Measurements from ENCODE around the gene WDR45B. TPM values are rescaled to one million over a fixed set of nuclear protein-coding genes. Genes with fewer than 3 reads are reported as not detected.

WDR45B gene
- total RNA-seq, 2 experiments from 2014 or later: 127 to 132 TPM

- Mint-ChIP-seq H3K4me1 (ENCODE audit: low read depth) (no peaks in the 10 kb centered on the region), H3K27ac (no peak overlapping the region), H3K4me3 (no peak overlapping the region), H3K9me3 (peaks cover 11% of the 10 kb centered on the region), H3K36me3 (ENCODE audit: low read depth) (peaks cover 4% of the 10 kb centered on the region), H3K27me3 (no peaks in the 10 kb centered on the region)
- ChIA-PET POLR2A (no interaction called here), CTCF (no interaction called here)
- DNase-seq (no peak), ATAC-seq (no peak)
- intact Hi-C loops (cut with micrococcal nuclease): no loop called here
- TF ChIP-seq, protein P1, sequence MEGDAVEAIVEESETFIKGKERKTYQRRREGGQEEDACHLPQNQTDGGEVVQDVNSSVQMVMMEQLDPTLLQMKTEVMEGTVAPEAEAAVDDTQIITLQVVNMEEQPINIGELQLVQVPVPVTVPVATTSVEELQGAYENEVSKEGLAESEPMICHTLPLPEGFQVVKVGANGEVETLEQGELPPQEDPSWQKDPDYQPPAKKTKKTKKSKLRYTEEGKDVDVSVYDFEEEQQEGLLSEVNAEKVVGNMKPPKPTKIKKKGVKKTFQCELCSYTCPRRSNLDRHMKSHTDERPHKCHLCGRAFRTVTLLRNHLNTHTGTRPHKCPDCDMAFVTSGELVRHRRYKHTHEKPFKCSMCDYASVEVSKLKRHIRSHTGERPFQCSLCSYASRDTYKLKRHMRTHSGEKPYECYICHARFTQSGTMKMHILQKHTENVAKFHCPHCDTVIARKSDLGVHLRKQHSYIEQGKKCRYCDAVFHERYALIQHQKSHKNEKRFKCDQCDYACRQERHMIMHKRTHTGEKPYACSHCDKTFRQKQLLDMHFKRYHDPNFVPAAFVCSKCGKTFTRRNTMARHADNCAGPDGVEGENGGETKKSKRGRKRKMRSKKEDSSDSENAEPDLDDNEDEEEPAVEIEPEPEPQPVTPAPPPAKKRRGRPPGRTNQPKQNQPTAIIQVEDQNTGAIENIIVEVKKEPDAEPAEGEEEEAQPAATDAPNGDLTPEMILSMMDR (IDR thresholded peaks at IDR 0.05): no peak
Measured at GRCh38 chr17:82684228-82684841, 36.1 kb upstream of the WDR45B start.

GRCh38 chr17:82683534-82683933 is 35.3 kb upstream of the WDR45B start:
- no peak overlapping the region for H3K4me3 Mint-ChIP-seq
- H3K36me3 Mint-ChIP-seq (ENCODE audit: low read depth): peaks cover 4% of the 10 kb centered on the region
- H3K9me3 Mint-ChIP-seq: peaks cover 11% of the 10 kb centered on the region
- DNase-seq (no peak), ATAC-seq (no peak)
- TF ChIP-seq, protein P1 (IDR thresholded peaks at IDR 0.05): no peak
- POLR2A ChIA-PET: no interaction called here
- H3K27ac Mint-ChIP-seq: no peak overlapping the region
- H3K4me1 Mint-ChIP-seq (ENCODE audit: low read depth): no peaks in the 10 kb centered on the region
- H3K27me3 Mint-ChIP-seq: no peaks in the 10 kb centered on the region
- CTCF ChIA-PET: no interaction called here
- intact Hi-C loops (cut with micrococcal nuclease): no loop called here

- TF ChIP-seq, protein P1 (IDR thresholded peaks at IDR 0.05): no peak
- Mint-ChIP-seq H3K4me3 (no peak overlapping the region), H3K4me1 (ENCODE audit: low read depth) (no peaks in the 10 kb centered on the region), H3K27me3 (no peaks in the 10 kb centered on the region), H3K9me3 (peaks cover 11% of the 10 kb centered on the region), H3K36me3 (ENCODE audit: low read depth) (peaks cover 4% of the 10 kb centered on the region), H3K27ac (no peak overlapping the region)
- CTCF ChIA-PET: no interaction called here
- ATAC-seq (no peak), DNase-seq (no peak)
- intact Hi-C loops (cut with micrococcal nuclease): no loop called here
- POLR2A ChIA-PET: interaction anchor here (0.6 kb wide), 1 partner anchor 516 kb away, joined by 3 read pairs; no protein-coding TSS in a partner anchor
Measured at GRCh38 chr17:82681547-82681946, 33.3 kb upstream of the WDR45B start.

- Mint-ChIP-seq H3K36me3 (ENCODE audit: low read depth) (peaks cover 4% of the 10 kb centered on the region), H3K27me3 (no peaks in the 10 kb centered on the region), H3K4me1 (ENCODE audit: low read depth) (no peaks in the 10 kb centered on the region), H3K4me3 (no peak overlapping the region), H3K9me3 (peaks cover 11% of the 10 kb centered on the region), H3K27ac (no peak overlapping the region)
- TF ChIP-seq, protein P1 (IDR thresholded peaks at IDR 0.05): no peak
- ATAC-seq (no peak), DNase-seq (no peak)
- intact Hi-C loops (cut with micrococcal nuclease): no loop called here
- ChIA-PET CTCF (interaction anchor here (0.8 to 4.1 kb wide), 2 partner anchors 8 to 11 kb away, joined by 3 to 18 read pairs; no protein-coding TSS in a partner anchor), POLR2A (interaction anchor here (0.5 kb wide), 1 partner anchor 10 kb away, joined by 3 read pairs; no protein-coding TSS in a partner anchor)
Measured at GRCh38 chr17:82679586-82680465, 31.6 kb upstream of the WDR45B start.
